PC-9 (cell line): ENCODE data around the gene INPP5A.

ENCODE experiments used
- EZH2 ChIP-seq: fragments of 200-600 bp; sonication (generic); IDR thresholded peaks from 2 replicates; pipeline ENCODE4 v1.8.0; 2017; ENCODE audit warnings: antibody characterized with exemption, low read depth
- TF ChIP-seq, protein P1 (sequence below): fragments of 200-600 bp; sonication (generic); conservative IDR thresholded peaks from 2 replicates; pipeline ENCODE4 v1.6.1; 2017; ENCODE audit warnings: mixed run types, antibody characterized with exemption, mild to moderate bottlenecking, moderate library complexity

DNA sequence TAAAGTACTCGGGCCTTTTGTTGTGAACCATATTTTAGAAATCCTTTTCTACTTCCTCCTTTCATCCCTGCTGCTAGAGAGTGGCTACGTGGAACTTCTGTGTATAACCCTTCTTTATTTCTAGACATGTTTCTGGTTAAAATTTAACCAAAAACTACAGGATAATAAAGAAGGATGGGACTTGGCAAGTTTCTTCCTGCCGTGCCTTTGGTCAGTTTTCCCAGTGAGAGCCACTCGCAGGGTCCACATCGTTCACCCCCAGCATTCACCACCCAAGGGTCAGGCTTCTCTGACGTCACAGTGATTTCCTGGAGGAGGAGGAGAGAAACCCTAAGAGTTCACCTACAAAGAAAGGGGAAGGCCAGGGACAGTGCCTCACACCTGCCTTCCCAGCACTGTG, 203.0 kb downstream of the INPP5A start:
- TF ChIP-seq, protein P1, sequence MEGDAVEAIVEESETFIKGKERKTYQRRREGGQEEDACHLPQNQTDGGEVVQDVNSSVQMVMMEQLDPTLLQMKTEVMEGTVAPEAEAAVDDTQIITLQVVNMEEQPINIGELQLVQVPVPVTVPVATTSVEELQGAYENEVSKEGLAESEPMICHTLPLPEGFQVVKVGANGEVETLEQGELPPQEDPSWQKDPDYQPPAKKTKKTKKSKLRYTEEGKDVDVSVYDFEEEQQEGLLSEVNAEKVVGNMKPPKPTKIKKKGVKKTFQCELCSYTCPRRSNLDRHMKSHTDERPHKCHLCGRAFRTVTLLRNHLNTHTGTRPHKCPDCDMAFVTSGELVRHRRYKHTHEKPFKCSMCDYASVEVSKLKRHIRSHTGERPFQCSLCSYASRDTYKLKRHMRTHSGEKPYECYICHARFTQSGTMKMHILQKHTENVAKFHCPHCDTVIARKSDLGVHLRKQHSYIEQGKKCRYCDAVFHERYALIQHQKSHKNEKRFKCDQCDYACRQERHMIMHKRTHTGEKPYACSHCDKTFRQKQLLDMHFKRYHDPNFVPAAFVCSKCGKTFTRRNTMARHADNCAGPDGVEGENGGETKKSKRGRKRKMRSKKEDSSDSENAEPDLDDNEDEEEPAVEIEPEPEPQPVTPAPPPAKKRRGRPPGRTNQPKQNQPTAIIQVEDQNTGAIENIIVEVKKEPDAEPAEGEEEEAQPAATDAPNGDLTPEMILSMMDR: no peak
- no peak for TF ChIP-seq EZH2
